ENCODE measurements around the gene NECAB2.
A peak's percentile ranks its signal among the peaks of the same experiment; 100 is the strongest.

Gene NECAB2

GRCh38 chr16:83952940-83953795, 14.9 kb upstream of the NECAB2 start, which contains the start of gene OSGIN1:
Gene OSGIN1, plus strand, starts transcription at chr16:83953240. Its CDS starts 4,432 bp downstream, at chr16:83957672.
- H3K9me3 ChIP-seq (ENCODE audit: control insufficient read depth, insufficient read depth, low read length) = peaks cover 8% of the 10 kb centered on the region; the same call in 1 of the 2 replicates
- H3F3A ChIP-seq (ENCODE audit: control insufficient read depth, insufficient read depth) = peaks cover 7% of the 10 kb centered on the region
- H3K27me3 ChIP-seq (ENCODE audit: control insufficient read depth, low read length) = no peaks in the 10 kb centered on the region
- no peaks in the 10 kb centered on the region for H4K20me1 ChIP-seq (ENCODE audit: control insufficient read depth, insufficient read depth, low read depth, low read length)
- no peaks in the 10 kb centered on the region for H3K9me2 ChIP-seq (replicated peaks; ENCODE audit: control insufficient read depth, low read length)
- no peaks in the 10 kb centered on the region for H3K79me2 ChIP-seq (ENCODE audit: control insufficient read depth, low read length)
- H3K4me2 ChIP-seq (ENCODE audit: low read length) = no peak within 1 kb of the TSS
- no peak within 1 kb of the TSS for H3K27ac ChIP-seq (ENCODE audit: low read depth, low read length)
- H3K4me1 ChIP-seq (ENCODE audit: control insufficient read depth, low read length) = no peaks in the 10 kb centered on the region
- no peak within 1 kb of the TSS for H3K4me3 ChIP-seq (ENCODE audit: low read length)
- no peaks in the 10 kb centered on the region for H3K36me3 ChIP-seq (ENCODE audit: control insufficient read depth, low read length)
- TF ChIP-seq CTCF (IDR thresholded peaks at IDR 0.05; ENCODE audit: low read depth, low read length, poor library complexity, severe bottlenecking) (no peak), EZH2phosphoT487 (IDR thresholded peaks at IDR 0.05; ENCODE audit: borderline replicate concordance, low read length) (no peak)

- Histone ChIP-seq H4K20me1 (ENCODE audit: control insufficient read depth, insufficient read depth, low read depth, low read length) (no peaks in the 10 kb centered on the region), H3K4me3 (ENCODE audit: low read length) (no peak overlapping the region), H3K27ac (ENCODE audit: low read depth, low read length) (no peak overlapping the region), H3K4me2 (ENCODE audit: low read length) (no peak overlapping the region), H3K36me3 (ENCODE audit: control insufficient read depth, low read length) (no peaks in the 10 kb centered on the region), H3K9me3 (ENCODE audit: control insufficient read depth, insufficient read depth, low read length) (peaks cover 8% of the 10 kb centered on the region; the same call in 1 of the 2 replicates), H3K9me2 (replicated peaks; ENCODE audit: control insufficient read depth, low read length) (no peaks in the 10 kb centered on the region), H3K27me3 (ENCODE audit: control insufficient read depth, low read length) (no peaks in the 10 kb centered on the region), H3F3A (ENCODE audit: control insufficient read depth, insufficient read depth) (peaks cover 7% of the 10 kb centered on the region), H3K4me1 (ENCODE audit: control insufficient read depth, low read length) (no peaks in the 10 kb centered on the region), H3K79me2 (ENCODE audit: control insufficient read depth, low read length) (no peaks in the 10 kb centered on the region)
- no peak for TF ChIP-seq EZH2phosphoT487 (IDR thresholded peaks at IDR 0.05; ENCODE audit: borderline replicate concordance, low read length)
- peak; percentile 51 for TF ChIP-seq CTCF (IDR thresholded peaks at IDR 0.05; ENCODE audit: low read depth, low read length, poor library complexity, severe bottlenecking)
Measured at GRCh38 chr16:83953796-83954576, 14.1 kb upstream of the NECAB2 start.

GRCh38 chr16:83954577-83955016, 13.4 kb upstream of the NECAB2 start:
- Histone ChIP-seq H3K9me3 (ENCODE audit: control insufficient read depth, insufficient read depth, low read length) (peaks cover 8% of the 10 kb centered on the region; the same call in 1 of the 2 replicates), H3K4me3 (ENCODE audit: low read length) (no peak overlapping the region), H3K27ac (ENCODE audit: low read depth, low read length) (no peak overlapping the region), H3K4me1 (ENCODE audit: control insufficient read depth, low read length) (no peaks in the 10 kb centered on the region), H3F3A (ENCODE audit: control insufficient read depth, insufficient read depth) (peaks cover 7% of the 10 kb centered on the region), H3K27me3 (ENCODE audit: control insufficient read depth, low read length) (no peaks in the 10 kb centered on the region), H3K79me2 (ENCODE audit: control insufficient read depth, low read length) (no peaks in the 10 kb centered on the region), H4K20me1 (ENCODE audit: control insufficient read depth, insufficient read depth, low read depth, low read length) (no peaks in the 10 kb centered on the region), H3K36me3 (ENCODE audit: control insufficient read depth, low read length) (no peaks in the 10 kb centered on the region), H3K9me2 (replicated peaks; ENCODE audit: control insufficient read depth, low read length) (no peaks in the 10 kb centered on the region), H3K4me2 (ENCODE audit: low read length) (no peak overlapping the region)
- TF ChIP-seq CTCF (IDR thresholded peaks at IDR 0.05; ENCODE audit: low read depth, low read length, poor library complexity, severe bottlenecking) = no peak
- no peak for TF ChIP-seq EZH2phosphoT487 (IDR thresholded peaks at IDR 0.05; ENCODE audit: borderline replicate concordance, low read length)

All from DOHH2 (cell line).